Adipose tissue (tissue), 3 donors: Measurements from ENCODE around the gene SPAST. TPM values are rescaled to one million over a fixed set of nuclear protein-coding genes. Genes with fewer than 3 reads are reported as not detected.
A peak's percentile ranks its signal among the peaks of the same experiment; 100 is the strongest.
"Not testable (repeated sequence)": the region's sequence is repeated elsewhere in the genome, so short reads cannot be mapped to it uniquely, and the experiment has no call there.

Experiments
- H3K27ac ChIP-seq: one replicate; pipeline ENCODE4 v1.5.1; 2013; ENCODE audit warnings: low read depth, low read length
- WGBS, 3 donors: extraction: QIAGEN DNeasy Blood & Tissue Kit; methylation state at CpG; one replicate each; pipeline ENCODE4 v1.1.7; 2013; 5-methylcytosine and 5-hydroxymethylcytosine counted together
- polyA plus RNA-seq, 3 donors: library from polyadenylated mRNA; stranded (reverse); fragments of 200-250 nt; gene quantifications; one replicate each; pipeline ENCODE4 v1.2.3, GENCODE V29; 2013
- donor health status: healthy with polysubstance abuse.
- donor health status: Bipolar disorder and iron deficiency.
- donor health status: healthy.

The SPAST gene
- 1 to 10 TPM; 2.8 to 5.2 (median 3.5) TPM for polyA plus RNA-seq

- WGBS, 3 donors: 0 to 1% (median 0%) methylated on average over 74 to 79 of the region's 79 CpGs
- H3K27ac ChIP-seq: peak within 1 kb of the TSS; percentile 70
Measured at GRCh38 chr2:32063310-32064020, at the start of gene SPAST. Gene SPAST, plus strand, starts transcription at chr2:32063556. Its CDS starts 276 bp downstream, at chr2:32063832.

GRCh38 chr2:32018789-32019482 lies 44.4 kb upstream of the SPAST start:
- not testable (repeated sequence) for H3K27ac ChIP-seq
- WGBS, 3 donors: 95 to 99% (median 97%) methylated on average over 9 of the region's 9 CpGs

GRCh38 chr2:32034198-32034887 lies 29.0 kb upstream of the SPAST start:
- WGBS, 3 donors: 90 to 93% (median 92%) methylated on average over 8 of the region's 8 CpGs

GRCh38 chr2:32039447-32040219 lies 23.7 kb upstream of the SPAST start, which contains the start of gene DPY30:
Gene DPY30, minus strand, starts transcription at chr2:32039805. Its CDS starts 349 bp downstream, at chr2:32039456.
- 0% methylated on average over 40 to 43 of the region's 43 CpGs for WGBS, 3 donors
- H3K27ac ChIP-seq: no peak within 1 kb of the TSS

More at GRCh38 chr2:32034198-32034887, 29.0 kb upstream of the SPAST start:
- H3K27ac ChIP-seq: not testable (repeated sequence)

- 74 to 81% (median 80%) methylated on average over 7 of the region's 7 CpGs for WGBS, 3 donors
- H3K27ac ChIP-seq: no peak overlapping the region
Measured at GRCh38 chr2:32043561-32043960, 19.8 kb upstream of the SPAST start.

DNA sequence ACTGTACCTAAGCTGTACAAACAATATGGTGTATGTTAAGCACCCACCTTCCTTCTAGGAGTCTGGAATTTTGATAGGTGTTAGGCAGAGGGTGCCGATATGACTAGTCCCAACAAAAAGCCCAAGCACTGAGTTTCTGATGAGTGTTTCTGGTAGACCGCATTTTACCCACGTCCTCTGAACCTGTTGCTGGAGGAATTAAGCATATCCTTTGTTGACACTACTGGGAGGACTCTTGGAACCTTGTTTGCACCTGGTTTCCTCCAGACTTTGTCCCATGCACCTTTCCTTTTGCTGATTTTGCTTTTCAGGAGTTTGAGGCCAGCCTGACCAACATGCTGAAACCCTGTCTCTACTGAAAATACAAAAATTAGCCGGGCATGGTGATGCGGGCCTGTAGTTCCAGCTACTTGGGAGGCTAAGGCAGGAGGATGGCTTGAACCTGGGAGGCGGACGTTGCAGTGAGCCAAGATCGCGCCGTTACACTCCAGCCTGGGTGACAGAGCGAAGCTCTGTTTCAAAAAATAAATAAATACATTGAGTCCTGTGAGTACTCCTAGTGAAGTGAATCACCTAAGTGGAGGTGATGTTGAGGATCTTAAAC lies 11.4 kb upstream of the SPAST start:
- WGBS, 3 donors: 89 to 95% (median 94%) methylated on average over 11 of the region's 11 CpGs

DNA sequence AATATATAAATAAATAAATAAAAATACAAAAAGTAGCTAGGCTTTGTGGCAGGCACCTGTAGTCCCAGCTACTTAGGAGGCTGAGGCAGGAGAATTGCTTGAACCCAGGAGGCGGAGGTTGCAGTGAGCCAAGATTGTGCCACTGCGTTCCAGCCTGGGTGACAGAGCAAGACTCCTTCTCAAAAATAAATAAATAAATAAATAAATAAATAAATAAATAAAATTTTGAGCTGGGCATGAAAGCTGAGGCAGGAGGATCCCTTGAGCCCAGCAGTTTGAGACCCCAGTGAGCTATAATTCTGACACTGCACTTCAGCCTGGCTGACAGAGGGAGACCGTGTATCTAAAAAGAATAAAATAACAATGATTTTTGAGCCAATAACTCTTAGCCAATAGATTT lies 8.8 kb upstream of the SPAST start:
- H3K27ac ChIP-seq: not testable (repeated sequence)
- 67 to 86% (median 78%) methylated on average over 3 of the region's 3 CpGs for WGBS, 3 donors

More for the DNA sequence above, 11.4 kb upstream of the SPAST start:
- H3K27ac ChIP-seq: no peak overlapping the region

GRCh38 chr2:32058130-32058529 lies 5.2 kb upstream of the SPAST start:
- 91 to 98% (median 96%) methylated on average over 2 of the region's 2 CpGs for WGBS, 3 donors
- H3K27ac ChIP-seq: no peak overlapping the region

- no peak overlapping the region for H3K27ac ChIP-seq
- WGBS, 3 donors: 90 to 98% (median 92%) methylated on average over 2 of the region's 2 CpGs
Measured at GRCh38 chr2:32060266-32060665, 3.1 kb upstream of the SPAST start.

DNA sequence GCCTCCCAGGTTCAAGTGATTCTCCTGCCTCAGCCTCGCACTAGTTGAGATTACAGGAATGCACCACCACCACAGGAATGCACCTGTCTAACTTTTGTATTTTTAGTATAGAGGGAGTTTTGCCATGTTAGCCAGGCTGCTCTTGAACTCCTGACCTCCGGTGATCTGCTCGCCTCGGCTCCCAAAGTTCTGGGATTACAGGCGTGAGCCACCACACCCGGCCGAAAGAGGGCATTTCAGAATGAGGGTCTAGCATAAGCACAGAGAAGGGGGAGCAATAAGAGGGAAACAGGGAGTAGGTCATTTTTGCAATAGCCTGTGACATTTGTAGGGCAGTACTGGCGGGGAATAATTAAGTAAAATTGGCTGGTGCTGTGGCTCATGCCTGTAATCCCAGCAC lies 1.9 kb upstream of the SPAST start:
- 95 to 97% (median 95%) methylated on average over 8 of the region's 8 CpGs for WGBS, 3 donors
- no peak overlapping the region for H3K27ac ChIP-seq

GRCh38 chr2:32061973-32062861 lies 1.1 kb upstream of the SPAST start:
- WGBS, 3 donors: 35 to 43% (median 36%) methylated on average over 13 of the region's 13 CpGs

DNA sequence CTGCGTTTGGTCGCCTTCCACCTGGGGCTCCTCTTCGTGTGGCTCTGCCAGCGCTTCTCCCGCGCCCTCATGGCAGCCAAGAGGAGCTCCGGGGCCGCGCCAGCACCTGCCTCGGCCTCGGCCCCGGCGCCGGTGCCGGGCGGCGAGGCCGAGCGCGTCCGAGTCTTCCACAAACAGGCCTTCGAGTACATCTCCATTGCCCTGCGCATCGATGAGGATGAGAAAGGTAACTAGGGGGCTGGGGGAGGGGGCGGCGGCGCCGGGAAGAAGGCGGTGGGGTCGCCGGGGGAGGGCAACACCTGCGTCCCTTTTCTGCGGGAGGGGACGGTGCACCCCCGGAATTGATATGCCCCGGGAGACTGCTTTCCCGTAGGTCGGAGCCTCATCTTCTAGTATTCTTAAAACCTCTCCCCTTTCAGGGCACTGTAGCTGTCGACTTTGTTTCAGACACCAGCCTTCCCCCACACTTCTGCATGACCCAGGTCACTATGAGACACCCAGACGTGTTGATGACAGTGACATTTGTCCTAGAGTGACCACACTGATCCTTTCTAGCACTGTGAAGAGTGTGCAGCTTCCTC lies 755 bp downstream of the SPAST start:
- WGBS, 3 donors: 0 to 1% (median 0%) methylated on average over 25 to 40 of the region's 40 CpGs
- peak overlapping the region; percentile 24 for H3K27ac ChIP-seq

More at GRCh38 chr2:32061973-32062861, 1.1 kb upstream of the SPAST start:
- no peak overlapping the region for H3K27ac ChIP-seq

DNA sequence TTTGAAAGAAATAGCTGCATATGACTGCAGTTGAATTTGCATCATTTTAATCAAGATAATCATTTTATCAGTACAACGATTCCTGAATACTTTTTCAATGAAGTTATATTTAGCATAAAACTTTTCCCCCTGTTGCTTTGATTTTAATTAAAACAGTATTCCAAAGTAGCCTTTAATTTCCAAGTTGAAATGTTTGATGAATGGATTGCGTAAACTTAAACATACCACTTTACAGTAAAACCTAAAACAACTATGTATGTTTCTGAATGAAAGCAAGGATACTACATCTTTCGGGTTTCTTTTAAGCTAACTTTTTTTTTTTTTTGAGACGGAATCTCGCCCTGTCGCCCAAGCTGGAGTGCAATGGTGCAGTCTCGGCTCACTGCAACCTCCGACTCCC lies 1.4 kb downstream of the SPAST start:
- no peak overlapping the region for H3K27ac ChIP-seq

GRCh38 chr2:32067549-32067948 lies 4.2 kb downstream of the SPAST start:
- 99 to 100% (median 100%) methylated on average over 2 of the region's 2 CpGs for WGBS, 3 donors
- no peak overlapping the region for H3K27ac ChIP-seq

More for the DNA sequence above, 1.4 kb downstream of the SPAST start:
- WGBS, 3 donors: 70 to 85% (median 85%) methylated on average over 8 of the region's 8 CpGs

DNA sequence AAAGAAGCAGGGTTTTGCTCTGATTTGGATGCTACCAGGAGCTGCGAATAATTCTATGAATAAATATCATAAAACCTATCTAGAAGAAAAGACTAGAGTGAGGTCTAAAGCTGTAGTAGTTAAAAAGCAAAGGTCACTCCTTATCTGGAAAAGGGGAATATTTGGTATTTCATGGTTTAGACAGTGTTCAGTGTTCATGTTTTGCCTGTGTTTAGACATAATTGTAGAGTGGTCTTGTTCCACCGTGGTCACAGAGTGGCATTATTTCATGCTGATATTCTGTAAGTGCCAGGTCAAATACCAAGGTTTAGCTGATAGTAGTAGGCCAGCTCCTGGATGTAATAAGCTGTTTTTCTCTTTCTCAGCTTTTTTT lies 10.8 kb downstream of the SPAST start:
- WGBS, 3 donors: 48 to 89% (median 88%) methylated on average over 2 of the region's 2 CpGs
- H3K27ac ChIP-seq: no peak overlapping the region

- 98 to 100% (median 99%) methylated on average over 3 of the region's 3 CpGs for WGBS, 3 donors
- no peak overlapping the region for H3K27ac ChIP-seq
Measured at GRCh38 chr2:32095671-32096070, 32.3 kb downstream of the SPAST start.

GRCh38 chr2:32108111-32108510 lies 44.8 kb downstream of the SPAST start:
- WGBS, 3 donors: 97 to 99% (median 97%) methylated on average over 2 of the region's 2 CpGs
- H3K27ac ChIP-seq: no peak overlapping the region
